ENCODE data around the gene TLE1. TPM values are rescaled to one million over a fixed set of nuclear protein-coding genes. Genes with fewer than 3 reads are reported as not detected.
A peak's percentile ranks its signal among the peaks of the same experiment; 100 is the strongest.

TLE1 gene
- total RNA-seq, 1 donor from 2014 or later, result 40.0 TPM

- TF ChIP-seq, protein P1, sequence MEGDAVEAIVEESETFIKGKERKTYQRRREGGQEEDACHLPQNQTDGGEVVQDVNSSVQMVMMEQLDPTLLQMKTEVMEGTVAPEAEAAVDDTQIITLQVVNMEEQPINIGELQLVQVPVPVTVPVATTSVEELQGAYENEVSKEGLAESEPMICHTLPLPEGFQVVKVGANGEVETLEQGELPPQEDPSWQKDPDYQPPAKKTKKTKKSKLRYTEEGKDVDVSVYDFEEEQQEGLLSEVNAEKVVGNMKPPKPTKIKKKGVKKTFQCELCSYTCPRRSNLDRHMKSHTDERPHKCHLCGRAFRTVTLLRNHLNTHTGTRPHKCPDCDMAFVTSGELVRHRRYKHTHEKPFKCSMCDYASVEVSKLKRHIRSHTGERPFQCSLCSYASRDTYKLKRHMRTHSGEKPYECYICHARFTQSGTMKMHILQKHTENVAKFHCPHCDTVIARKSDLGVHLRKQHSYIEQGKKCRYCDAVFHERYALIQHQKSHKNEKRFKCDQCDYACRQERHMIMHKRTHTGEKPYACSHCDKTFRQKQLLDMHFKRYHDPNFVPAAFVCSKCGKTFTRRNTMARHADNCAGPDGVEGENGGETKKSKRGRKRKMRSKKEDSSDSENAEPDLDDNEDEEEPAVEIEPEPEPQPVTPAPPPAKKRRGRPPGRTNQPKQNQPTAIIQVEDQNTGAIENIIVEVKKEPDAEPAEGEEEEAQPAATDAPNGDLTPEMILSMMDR (IDR thresholded peaks at IDR 0.05; ENCODE audit: insufficient read depth, low read length, severe bottlenecking), result no peak
Measured at GRCh38 chr9:81589819-81590218, 99.5 kb downstream of the TLE1 start.

DNA sequence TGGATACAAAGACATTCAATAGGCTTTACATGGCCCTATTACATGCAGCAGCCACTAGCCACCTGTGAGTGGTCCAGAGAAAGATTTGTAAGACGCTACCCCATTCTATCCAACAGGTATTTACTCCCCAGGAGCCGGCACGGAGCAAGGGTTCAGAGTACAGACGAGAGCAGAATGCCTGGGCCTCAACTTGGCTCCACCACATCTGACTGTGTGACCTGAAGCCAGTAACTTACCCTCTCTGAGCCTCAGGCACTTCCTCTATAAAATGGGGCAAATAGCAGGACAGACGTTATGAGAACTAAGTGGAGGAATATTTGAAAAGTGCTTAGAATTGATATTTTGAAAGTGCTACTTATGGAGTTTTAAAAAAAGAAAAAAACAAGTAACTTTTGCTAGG, 100.0 kb downstream of the TLE1 start:
- no peak for DNase-seq (ENCODE audit: low read depth)
- H3K27me3 ChIP-seq (ENCODE audit: control insufficient read depth, insufficient read depth, low read length), result no peaks in the 10 kb centered on the region
- no peak overlapping the region for H3K4me3 ChIP-seq (ENCODE audit: low read depth, low read length)
- peaks cover 9% of the 10 kb centered on the region for H3K36me3 ChIP-seq (ENCODE audit: control insufficient read depth, insufficient read depth, low read length)
- TF ChIP-seq, protein P1 (IDR thresholded peaks at IDR 0.05; ENCODE audit: insufficient read depth, low read length, severe bottlenecking), result no peak
- FAIRE-seq, result no peak

More at GRCh38 chr9:81589819-81590218, 99.5 kb downstream of the TLE1 start:
- Histone ChIP-seq H3K4me3 (ENCODE audit: low read depth, low read length) (no peak overlapping the region), H3K36me3 (ENCODE audit: control insufficient read depth, insufficient read depth, low read length) (peaks cover 9% of the 10 kb centered on the region), H3K27me3 (ENCODE audit: control insufficient read depth, insufficient read depth, low read length) (no peaks in the 10 kb centered on the region)
- FAIRE-seq (no peak), DNase-seq (ENCODE audit: low read depth) (no peak)

DNA sequence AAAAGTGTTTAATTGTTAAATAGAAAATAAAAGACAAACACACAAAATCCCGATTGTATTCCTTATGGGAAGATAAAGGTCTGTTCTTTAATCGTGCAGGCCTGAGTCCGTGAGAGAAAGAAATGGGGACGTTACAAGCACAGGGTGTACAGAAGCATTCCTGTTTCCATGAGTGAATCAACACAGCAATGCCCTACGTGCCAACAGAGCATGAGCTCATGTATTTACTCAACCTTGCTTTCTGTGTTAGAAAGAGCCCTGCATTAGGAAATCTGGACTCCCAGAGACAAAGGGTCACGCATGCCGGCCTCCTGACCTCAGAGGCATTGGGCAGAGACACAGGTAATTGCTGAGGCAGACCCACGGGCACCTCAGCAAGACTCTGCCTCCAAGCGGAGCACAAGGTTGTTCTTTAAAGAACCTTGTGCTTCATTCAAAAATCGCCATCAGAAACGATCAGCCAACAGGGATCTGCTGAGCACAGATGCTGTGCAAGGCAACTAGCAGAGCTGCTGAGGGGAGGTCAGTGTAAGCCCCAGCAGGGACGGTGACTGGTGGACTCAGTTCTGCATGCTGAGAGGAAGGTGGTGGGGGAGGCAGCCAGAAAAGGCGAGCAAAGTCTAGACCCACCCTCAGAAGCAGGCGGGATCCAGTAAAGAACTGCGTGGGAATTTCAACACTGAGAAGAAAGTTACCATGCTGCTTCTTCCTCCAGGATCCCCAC, 101.0 kb downstream of the TLE1 start:
- Histone ChIP-seq H3K36me3 (ENCODE audit: control insufficient read depth, insufficient read depth, low read length) (peaks cover 10% of the 10 kb centered on the region), H3K4me3 (ENCODE audit: low read depth, low read length) (no peak overlapping the region), H3K27me3 (ENCODE audit: control insufficient read depth, insufficient read depth, low read length) (no peaks in the 10 kb centered on the region)
- TF ChIP-seq, protein P1 (IDR thresholded peaks at IDR 0.05; ENCODE audit: insufficient read depth, low read length, severe bottlenecking), result no peak
- FAIRE-seq, result no peak
- peak; percentile 92 for DNase-seq (ENCODE audit: low read depth)

DNA sequence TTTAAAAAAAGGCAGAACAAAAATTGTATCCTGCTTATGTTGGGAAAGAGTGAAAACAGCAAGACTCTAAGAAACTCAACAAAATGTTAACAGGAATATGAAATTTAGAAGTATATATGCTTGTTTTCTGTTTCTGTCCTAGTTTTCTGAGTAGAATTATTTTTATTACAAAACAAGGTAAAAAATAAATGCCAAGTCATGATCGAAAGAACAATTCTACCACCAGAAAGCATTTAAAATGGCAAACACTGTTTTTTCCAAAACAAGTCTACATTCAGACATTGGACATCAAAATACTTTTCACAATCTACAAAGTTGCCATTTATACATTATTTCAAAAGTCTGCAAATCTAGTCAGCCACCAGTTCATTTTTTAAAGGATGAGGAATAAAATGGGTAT, 102.6 kb downstream of the TLE1 start:
- DNase-seq (ENCODE audit: low read depth) (no peak), FAIRE-seq (no peak)
- peaks cover 8% of the 10 kb centered on the region for H3K36me3 ChIP-seq (ENCODE audit: control insufficient read depth, insufficient read depth, low read length)
- TF ChIP-seq, protein P1 (IDR thresholded peaks at IDR 0.05; ENCODE audit: insufficient read depth, low read length, severe bottlenecking), result no peak
- no peaks in the 10 kb centered on the region for H3K27me3 ChIP-seq (ENCODE audit: control insufficient read depth, insufficient read depth, low read length)
- H3K4me3 ChIP-seq (ENCODE audit: low read depth, low read length), result no peak overlapping the region

DNA sequence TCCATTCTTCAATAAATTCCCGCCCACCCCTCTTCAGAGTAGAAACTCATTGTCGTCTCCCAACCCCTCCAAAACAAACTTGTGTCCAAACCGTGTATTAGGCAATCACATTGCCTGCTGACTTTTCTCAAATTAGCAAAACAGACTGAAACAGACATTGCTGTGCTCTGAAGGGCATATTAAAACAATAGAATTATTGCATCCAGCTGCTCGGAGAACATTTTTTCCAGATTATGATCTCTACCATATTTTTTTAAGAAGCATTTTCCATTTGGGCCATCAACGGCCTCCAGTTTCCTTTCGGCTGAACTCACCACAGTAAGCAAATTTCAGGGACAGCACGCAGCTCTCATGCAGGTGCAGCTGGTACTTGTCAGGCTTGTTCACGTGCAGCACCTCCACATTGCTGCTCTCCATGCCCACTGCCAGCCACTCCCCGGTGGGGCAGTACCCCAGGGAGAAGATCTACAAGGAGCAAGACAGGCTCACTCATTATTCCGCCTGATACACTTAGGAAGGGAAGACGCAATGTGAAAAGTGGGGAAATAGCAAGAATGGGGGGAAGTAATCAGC, 104.1 kb downstream of the TLE1 start:
- DNase-seq (ENCODE audit: low read depth) (no peak), FAIRE-seq (no peak)
- Histone ChIP-seq H3K4me3 (ENCODE audit: low read depth, low read length) (no peak overlapping the region), H3K27me3 (ENCODE audit: control insufficient read depth, insufficient read depth, low read length) (no peaks in the 10 kb centered on the region), H3K36me3 (ENCODE audit: control insufficient read depth, insufficient read depth, low read length) (peaks cover 8% of the 10 kb centered on the region)
- TF ChIP-seq, protein P1 (IDR thresholded peaks at IDR 0.05; ENCODE audit: insufficient read depth, low read length, severe bottlenecking), result no peak
